ENCODE data around the gene MRO. TPM values are rescaled to one million over a fixed set of nuclear protein-coding genes. Genes with fewer than 3 reads are reported as not detected.

The MRO gene
- total and polyA plus RNA-seq, 2 of the 8 experiments (the other 6 are each of a cell fraction or from before 2014, with no cell fraction given) = 0.65 to 1.0 TPM

DNA sequence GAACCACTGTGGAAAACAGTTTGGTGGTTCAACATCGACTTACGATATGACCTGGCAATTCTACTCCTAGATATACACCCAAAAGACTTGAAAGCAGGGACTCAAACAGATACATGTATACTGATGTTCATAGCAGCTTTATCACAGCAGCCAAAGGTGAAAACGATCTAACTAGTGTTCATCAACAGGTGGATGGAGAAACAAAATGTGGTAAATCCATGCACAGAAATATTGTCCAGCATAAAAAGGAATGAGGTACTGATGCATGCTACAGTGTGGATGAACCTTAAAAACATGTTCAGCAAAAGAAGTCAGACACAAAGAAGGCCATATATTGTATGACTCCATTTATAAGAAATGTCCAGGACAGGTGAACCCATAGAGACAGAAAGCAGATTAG is 36.3 kb downstream of the MRO start:
- DNase-seq (ENCODE audit: low read depth in 1 of 2, low spot score in 2 of 2) = no peak
- H4K8ac ChIP-seq (ENCODE audit: extremely low read depth, insufficient read depth, low read length) = no peak overlapping the region
- H2BK5ac ChIP-seq (ENCODE audit: low read depth, low read length) = no peak overlapping the region
- no peak overlapping the region for H2AFZ ChIP-seq (ENCODE audit: low read length)
- TF ChIP-seq TCF12 (IDR thresholded peaks at IDR 0.05; ENCODE audit: low read depth, low read length) = no peak
- TF ChIP-seq SP4 (IDR thresholded peaks at IDR 0.05; ENCODE audit: low read length) = no peak
- TF ChIP-seq CBX5 (IDR thresholded peaks at IDR 0.05; ENCODE audit: low read depth, low read length) = no peak
- TF ChIP-seq SP2 (IDR thresholded peaks at IDR 0.05; ENCODE audit: low read length) = no peak
- no peak for TF ChIP-seq RNF2 (IDR thresholded peaks at IDR 0.05; ENCODE audit: borderline replicate concordance, low read depth, low read length, missing control alignments, poor library complexity, severe bottlenecking)
- no peak for TF ChIP-seq PHF8 (conservative IDR thresholded peaks at IDR 0.05; ENCODE audit: low read depth, low read length)
- TF ChIP-seq EGR1 (IDR thresholded peaks at IDR 0.05; ENCODE audit: borderline replicate concordance, low read depth, low read length) = no peak
- no peak for TF ChIP-seq SUZ12 (IDR thresholded peaks at IDR 0.05; ENCODE audit: low read length)
- no peak overlapping the region for H4K91ac ChIP-seq (replicated peaks; ENCODE audit: insufficient read length, low read length)
- no peak overlapping the region for H3K9ac ChIP-seq (replicated peaks in 1 of 4; ENCODE audit: extremely low read depth in 1 of 4, low read depth in 3 of 4, low read length in 3 of 4)
- H3K56ac ChIP-seq (replicated peaks; ENCODE audit: insufficient read length, low read depth, low read length) = no peak overlapping the region
- no peak overlapping the region for H3K23ac ChIP-seq (ENCODE audit: insufficient read length)
- peaks cover 0 to 5% (median 2%) of the 10 kb centered on the region in 4 experiments; a peak in 2 of 7 replicates for H3K4me1 ChIP-seq (replicated peaks in 1 of 4; ENCODE audit: control insufficient read depth in 3 of 4, insufficient read depth in 4 of 4, low read length in 3 of 4)
- WGBS, 2 experiments (ENCODE audit: extremely low coverage in 1 of 2, insufficient coverage in 1 of 2, insufficient read length in 1 of 2, insufficient replicate concordance in 2 of 2, low coverage in 1 of 2, low lambda C conversion rate in 2 of 2, missing lambda C conversion rate in 1 of 2) = 64% methylated on average over 3 of the region's 3 CpGs; no CpG with 5 or more reads in 1 of the 2 experiments
- no peak overlapping the region for H3K4ac ChIP-seq (replicated peaks; ENCODE audit: insufficient read length, low read depth, low read length)
- no peaks in the 10 kb centered on the region for H3K23me2 ChIP-seq (ENCODE audit: low read depth, low read length)
- no peaks in the 10 kb centered on the region for H3K27me3 ChIP-seq (replicated peaks in 1 of 4; ENCODE audit: control insufficient read depth in 3 of 4, extremely low read depth in 1 of 4, insufficient read depth in 3 of 4, low read length in 3 of 4)
- no peak overlapping the region for H3K4me2 ChIP-seq (ENCODE audit: insufficient read depth in 1 of 2, low read depth in 2 of 2, low read length in 2 of 2)
- H3K36me3 ChIP-seq (ENCODE audit: control insufficient read depth in 2 of 4, insufficient read depth in 4 of 4, low read length in 3 of 4) = no peaks in the 10 kb centered on the region; a peak in 1 of 8 replicates
- no peaks in the 10 kb centered on the region for H3K79me2 ChIP-seq (ENCODE audit: control insufficient read depth in 1 of 2, insufficient read depth in 2 of 2, low read length in 2 of 2)
- no peaks in the 10 kb centered on the region for H3K79me1 ChIP-seq (ENCODE audit: low read depth, low read length)
- H2BK120ac ChIP-seq (replicated peaks; ENCODE audit: low read depth, low read length) = no peak overlapping the region
- H3K18ac ChIP-seq (ENCODE audit: extremely low read depth, low read length) = no peak overlapping the region
- no peak overlapping the region for H2BK15ac ChIP-seq (ENCODE audit: low read length)
- no peak overlapping the region for H2BK20ac ChIP-seq (ENCODE audit: low read length)
- no peak for FAIRE-seq
- H3K27ac ChIP-seq (ENCODE audit: low read depth, low read length) = no peak overlapping the region
- H2AK5ac ChIP-seq (ENCODE audit: low read depth, low read length) = no peak overlapping the region
- POLR2A ChIA-PET (ENCODE audit: partially characterized antibody) = no interaction called here
- H3K9me3 ChIP-seq (ENCODE audit: insufficient read depth in 2 of 2, low read depth in 1 of 2, low read length in 1 of 2) = 0 out of 4 replicates have a peak, but pooled peaks cover 0 to 3% of the 10 kb centered on the region in 2 experiments
- no peak overlapping the region for H4K5ac ChIP-seq (ENCODE audit: insufficient read length, low read depth, low read length)
- H3K4me3 ChIP-seq (ENCODE audit: extremely low read depth in 1 of 4, insufficient read depth in 2 of 4, low read depth in 3 of 4, low read length in 4 of 4) = no peak overlapping the region
- H4K20me1 ChIP-seq (replicated peaks in 1 of 2; ENCODE audit: control insufficient read depth in 1 of 2, insufficient read depth in 2 of 2, low read length in 2 of 2) = no peaks in the 10 kb centered on the region
- CTCF ChIA-PET (ENCODE audit: partially characterized antibody) = interaction anchor here (1.2 to 2.7 kb wide), 3 partner anchors 120 to 196 kb away, joined by 3 to 16 read pairs (median 3); no protein-coding TSS in a partner anchor
- H2BK12ac ChIP-seq (ENCODE audit: low read depth, low read length) = no peak overlapping the region
- no peak overlapping the region for H3K14ac ChIP-seq (ENCODE audit: insufficient read length)
